Spleen (tissue), 7 donors: ENCODE data around the gene RYR1.

Experiments used
- CTCF ChIP-seq, 11 experiments: fragments of 200-600 bp in 7 of 11; fragments of 450-650 bp in 4 of 11; sonication (generic) in 4 of 11; IDR thresholded peaks in 8 of 11; conservative IDR thresholded peaks in 3 of 11; 1 replicate in 7 of 11; 2 replicates in 4 of 11; pipeline versions ENCODE4 v1.4.0 to v1.8.0; 2016 to 2021; ENCODE audit warnings: antibody characterized with exemption in 11 of 11, inconsistent platforms in 4 of 11, mild to moderate bottlenecking in 1 of 11
- POLR2AphosphoS5 ChIP-seq, 3 donors: sonication (generic); formaldehyde crosslinking; IDR thresholded peaks; one replicate each; pipeline ENCODE4 v1.5.1; 2017; ENCODE audit warnings: antibody characterized with exemption in 3 of 3
- donor health status: DM: no; HTN: no; CAD: no; lungs with moderate emphysema.
- donor health status: DM: no; HTN: no; CAD: no.
- donor health status: DM: no; HTN: no; CAD: no.

- TF ChIP-seq CTCF (IDR thresholded peaks at IDR 0.05 in 8 of 11, conservative IDR thresholded peaks at IDR 0.05 in 3 of 11) = no peak
- no peak for TF ChIP-seq POLR2AphosphoS5 (IDR thresholded peaks at IDR 0.05)
Observed at GRCh38 chr19:38437295-38437694, 3.8 kb downstream of the RYR1 start.
